Measurements from ENCODE around the gene MKI67.

GRCh38 chr10:128064970-128065580 lies 61.1 kb downstream of the MKI67 start:
- TF ChIP-seq, protein P1, sequence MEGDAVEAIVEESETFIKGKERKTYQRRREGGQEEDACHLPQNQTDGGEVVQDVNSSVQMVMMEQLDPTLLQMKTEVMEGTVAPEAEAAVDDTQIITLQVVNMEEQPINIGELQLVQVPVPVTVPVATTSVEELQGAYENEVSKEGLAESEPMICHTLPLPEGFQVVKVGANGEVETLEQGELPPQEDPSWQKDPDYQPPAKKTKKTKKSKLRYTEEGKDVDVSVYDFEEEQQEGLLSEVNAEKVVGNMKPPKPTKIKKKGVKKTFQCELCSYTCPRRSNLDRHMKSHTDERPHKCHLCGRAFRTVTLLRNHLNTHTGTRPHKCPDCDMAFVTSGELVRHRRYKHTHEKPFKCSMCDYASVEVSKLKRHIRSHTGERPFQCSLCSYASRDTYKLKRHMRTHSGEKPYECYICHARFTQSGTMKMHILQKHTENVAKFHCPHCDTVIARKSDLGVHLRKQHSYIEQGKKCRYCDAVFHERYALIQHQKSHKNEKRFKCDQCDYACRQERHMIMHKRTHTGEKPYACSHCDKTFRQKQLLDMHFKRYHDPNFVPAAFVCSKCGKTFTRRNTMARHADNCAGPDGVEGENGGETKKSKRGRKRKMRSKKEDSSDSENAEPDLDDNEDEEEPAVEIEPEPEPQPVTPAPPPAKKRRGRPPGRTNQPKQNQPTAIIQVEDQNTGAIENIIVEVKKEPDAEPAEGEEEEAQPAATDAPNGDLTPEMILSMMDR (CRISPR knock-in tag; IDR thresholded peaks at IDR 0.05): no peak
- TF ChIP-seq ZNF816 (CRISPR knock-in tag; IDR thresholded peaks at IDR 0.05; ENCODE audit: borderline replicate concordance) (no peak), EZH2 (conservative IDR thresholded peaks at IDR 0.05; ENCODE audit: low read depth, low read length) (no peak), ATF2 (CRISPR knock-in tag; IDR thresholded peaks at IDR 0.05) (no peak), ZNF652 (CRISPR knock-in tag; IDR thresholded peaks at IDR 0.05; ENCODE audit: borderline replicate concordance, low read depth) (no peak), ATF3 (CRISPR knock-in tag; IDR thresholded peaks at IDR 0.05) (no peak), THYN1 (CRISPR knock-in tag; IDR thresholded peaks at IDR 0.05; ENCODE audit: borderline replicate concordance, low read depth) (no peak), ZNF160 (CRISPR knock-in tag; IDR thresholded peaks at IDR 0.05) (no peak), TCF7L2 (IDR thresholded peaks at IDR 0.05; ENCODE audit: low read depth, low read length) (no peak), HOXA9 (CRISPR knock-in tag; IDR thresholded peaks at IDR 0.05; ENCODE audit: borderline replicate concordance) (no peak)
- TF ChIP-seq, protein P2, sequence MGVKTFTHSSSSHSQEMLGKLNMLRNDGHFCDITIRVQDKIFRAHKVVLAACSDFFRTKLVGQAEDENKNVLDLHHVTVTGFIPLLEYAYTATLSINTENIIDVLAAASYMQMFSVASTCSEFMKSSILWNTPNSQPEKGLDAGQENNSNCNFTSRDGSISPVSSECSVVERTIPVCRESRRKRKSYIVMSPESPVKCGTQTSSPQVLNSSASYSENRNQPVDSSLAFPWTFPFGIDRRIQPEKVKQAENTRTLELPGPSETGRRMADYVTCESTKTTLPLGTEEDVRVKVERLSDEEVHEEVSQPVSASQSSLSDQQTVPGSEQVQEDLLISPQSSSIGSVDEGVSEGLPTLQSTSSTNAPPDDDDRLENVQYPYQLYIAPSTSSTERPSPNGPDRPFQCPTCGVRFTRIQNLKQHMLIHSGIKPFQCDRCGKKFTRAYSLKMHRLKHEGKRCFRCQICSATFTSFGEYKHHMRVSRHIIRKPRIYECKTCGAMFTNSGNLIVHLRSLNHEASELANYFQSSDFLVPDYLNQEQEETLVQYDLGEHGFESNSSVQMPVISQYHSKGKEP (CRISPR knock-in tag; IDR thresholded peaks at IDR 0.05): no peak
- TF ChIP-seq, protein P3, sequence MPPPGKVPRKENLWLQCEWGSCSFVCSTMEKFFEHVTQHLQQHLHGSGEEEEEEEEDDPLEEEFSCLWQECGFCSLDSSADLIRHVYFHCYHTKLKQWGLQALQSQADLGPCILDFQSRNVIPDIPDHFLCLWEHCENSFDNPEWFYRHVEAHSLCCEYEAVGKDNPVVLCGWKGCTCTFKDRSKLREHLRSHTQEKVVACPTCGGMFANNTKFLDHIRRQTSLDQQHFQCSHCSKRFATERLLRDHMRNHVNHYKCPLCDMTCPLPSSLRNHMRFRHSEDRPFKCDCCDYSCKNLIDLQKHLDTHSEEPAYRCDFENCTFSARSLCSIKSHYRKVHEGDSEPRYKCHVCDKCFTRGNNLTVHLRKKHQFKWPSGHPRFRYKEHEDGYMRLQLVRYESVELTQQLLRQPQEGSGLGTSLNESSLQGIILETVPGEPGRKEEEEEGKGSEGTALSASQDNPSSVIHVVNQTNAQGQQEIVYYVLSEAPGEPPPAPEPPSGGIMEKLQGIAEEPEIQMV (CRISPR knock-in tag; IDR thresholded peaks at IDR 0.05; ENCODE audit: low read depth): no peak
